Activated CD4-positive, alpha-beta T cell treated with anti-CD3 and anti-CD28 coated beads, Interleukin-2, amount 10 ng/mL, durations not matched to agents 7 days and 5 days (primary cell): Measurements from ENCODE around the gene DZIP1. TPM values are rescaled to one million over a fixed set of nuclear protein-coding genes. Genes with fewer than 3 reads are reported as not detected.

Source experiments
- total RNA-seq, 2 experiments: library from RNA; stranded (reverse); gene quantifications; one replicate each; pipeline ENCODE4 v1.2.3, GENCODE V29; 2021

The DZIP1 gene
- total RNA-seq, 2 experiments from 2014 or later: 0.05 to 0.15 TPM

Other genes starting within 250 kb of the DZIP1 start
- gene CLDN10, start 92.0 kb downstream of the DZIP1 start, total RNA-seq: not detected
- 10 to 100 TPM; 20.3 to 21.6 TPM for gene DNAJC3, start 32.4 kb upstream of the DZIP1 start, total RNA-seq